B cell (primary cell): ENCODE data around the gene PHACTR3. TPM values are rescaled to one million over a fixed set of nuclear protein-coding genes. Genes with fewer than 3 reads are reported as not detected.
"Not testable (repeated sequence)": the region's sequence is repeated elsewhere in the genome, so short reads cannot be mapped to it uniquely, and the experiment has no call there.

Experiments used
- ATAC-seq: fragments of 200-7000 bp; cut with Tn5 transposase; one replicate; pipeline ENCODE4 v1.10.0; 2021; ENCODE audit warnings: low read depth, mild to moderate bottlenecking, moderate number of reproducible peaks, moderate library complexity
- CTCF ChIA-PET: fragments of 350-600 bp; sonication (Branson Sonifier 250); formaldehyde crosslinking; loops from one replicate; lab custom pipeline; 2021; ENCODE audit warnings: antibody characterized with exemption, inconsistent platforms; lab: Charles Lee
- POLR2A ChIA-PET: fragments of 350-600 bp; sonication (Branson Sonifier 250); formaldehyde crosslinking; loops from one replicate; lab custom pipeline; 2021; ENCODE audit warnings: antibody characterized with exemption; lab: Charles Lee
- DNase-seq: peaks from one replicate; pipeline ENCODE4 v3.0.0; 2013
- H2AFZ ChIP-seq: 2 replicates; pipeline ENCODE4 v1.6.1; 2012; ENCODE audit warnings: mild to moderate bottlenecking, low read depth, low read length; ENCODE audit not compliant: insufficient read depth, poor library complexity, severe bottlenecking
- H3K27ac ChIP-seq, 2 donors: 1 replicate in 1 of 2; 2 replicates in 1 of 2; pipeline ENCODE4 v1.5.1; 2012 to 2013; ENCODE audit warnings: low read length in 2 of 2, mild to moderate bottlenecking in 2 of 2, moderate library complexity in 1 of 2
- H3K27me3 ChIP-seq, 4 experiments: fragments of 200-600 bp in 1 of 4; sonication (generic) in 1 of 4; replicated peaks in 1 of 4; 1 replicate in 2 of 4; 2 replicates in 2 of 4; pipeline versions ENCODE4 v1.6.1 to v1.7.0; 2013 to 2016; ENCODE audit warnings: low read length in 3 of 4, mild to moderate bottlenecking in 2 of 4, mixed read lengths in 1 of 4, moderate library complexity in 1 of 4; ENCODE audit not compliant: insufficient read depth in 4 of 4, control insufficient read depth in 3 of 4; ENCODE audit errors: control extremely low read depth in 1 of 4
- H3K36me3 ChIP-seq, 2 experiments: replicated peaks in 1 of 2; 1 replicate in 1 of 2; 2 replicates in 1 of 2; pipeline versions ENCODE4 v1.6.1 to v1.7.1; 2013; ENCODE audit warnings: low read length in 1 of 2; ENCODE audit not compliant: insufficient read depth in 2 of 2, control insufficient read depth in 1 of 2; ENCODE audit errors: control extremely low read depth in 1 of 2, extremely low read depth in 1 of 2
- H3K4me1 ChIP-seq, 2 donors: fragments of 200-600 bp in 1 of 2; sonication (generic) in 1 of 2; 1 replicate in 1 of 2; 2 replicates in 1 of 2; pipeline versions ENCODE4 v1.5.1 to v1.6.1; 2013 to 2017; ENCODE audit warnings: low read length in 2 of 2; ENCODE audit not compliant: control insufficient read depth in 2 of 2, insufficient read depth in 2 of 2
- H3K4me2 ChIP-seq: replicated peaks from 2 replicates; pipeline ENCODE3; 2012; ENCODE audit warnings: mild to moderate bottlenecking, low read depth, low read length; ENCODE audit not compliant: poor library complexity, severe bottlenecking
- H3K4me3 ChIP-seq, 5 experiments: fragments of 200-600 bp in 1 of 5; sonication (generic) in 1 of 5; 1 replicate in 3 of 5; 2 replicates in 2 of 5; pipeline versions ENCODE4 v1.5.1 to v1.7.0; 2011 to 2016; ENCODE audit warnings: low read length in 4 of 5, mild to moderate bottlenecking in 4 of 5, low read depth in 2 of 5, control low read depth in 1 of 5, moderate library complexity in 1 of 5; ENCODE audit not compliant: insufficient read depth in 1 of 5; ENCODE audit errors: control extremely low read depth in 1 of 5, extremely low read depth in 1 of 5
- H3K79me2 ChIP-seq: fragments of 200-600 bp; sonication (generic); one replicate; pipeline ENCODE4 v1.6.0; 2016; ENCODE audit warnings: low read length; ENCODE audit not compliant: control insufficient read depth, insufficient read depth
- H3K9ac ChIP-seq: fragments of 200-600 bp; sonication (generic); 2 replicates; pipeline ENCODE4 v1.6.1; 2017; ENCODE audit warnings: mild to moderate bottlenecking, low read length, moderate library complexity
- H3K9me3 ChIP-seq, 3 donors: one replicate each; pipeline versions ENCODE4 v1.6.1 to v1.7.1; 2013; ENCODE audit warnings: low read length in 2 of 3; ENCODE audit not compliant: control insufficient read depth in 2 of 3, insufficient read depth in 1 of 3; ENCODE audit errors: control extremely low read depth in 1 of 3
- H4K20me1 ChIP-seq: 2 replicates; pipeline ENCODE4 v1.6.0; 2012; ENCODE audit warnings: mild to moderate bottlenecking, low read length; ENCODE audit not compliant: insufficient read depth, control insufficient read depth, poor library complexity, severe bottlenecking
- H3K27ac Mint-ChIP-seq: one replicate; pipeline ENCODE4 v1.8.0; 2021; ENCODE audit warnings: mixed read lengths
- H3K27me3 Mint-ChIP-seq: one replicate; pipeline ENCODE4 v1.8.0; 2021; ENCODE audit warnings: mixed read lengths
- H3K4me1 Mint-ChIP-seq: one replicate; pipeline ENCODE4 v1.8.0; 2021; ENCODE audit warnings: mixed read lengths
- H3K4me3 Mint-ChIP-seq: one replicate; pipeline ENCODE4 v1.8.0; 2021; ENCODE audit warnings: mixed read lengths
- H3K9me3 Mint-ChIP-seq: one replicate; pipeline ENCODE4 v1.8.0; 2022; ENCODE audit warnings: mixed read lengths; ENCODE audit not compliant: insufficient read depth
- CTCF ChIP-seq: fragments of 200-600 bp; IDR thresholded peaks from one replicate; pipeline ENCODE4 v1.8.0; 2022; ENCODE audit warnings: antibody characterized with exemption, mild to moderate bottlenecking
- EZH2 ChIP-seq: IDR thresholded peaks from 2 replicates; pipeline ENCODE4 v1.6.1; 2012; ENCODE audit warnings: borderline replicate concordance, low read depth, mild to moderate bottlenecking, moderate library complexity, low read length; ENCODE audit not compliant: insufficient read depth, poor library complexity, severe bottlenecking
- WGBS: methylation state at CpG from one replicate; pipeline ENCODE4 v1.1.5; 2013; ENCODE audit warnings: missing lambda C conversion rate; ENCODE audit not compliant: insufficient coverage; 5-methylcytosine and 5-hydroxymethylcytosine counted together
- intact Hi-C: fragments of 100-400 bp; cut with micrococcal nuclease; formaldehyde crosslinking; loops from one replicate; pipeline ENCODE4 v1.10.0; 2022
- polyA minus RNA-seq: library from RNA; depleted of rRNA, polyadenylated mRNA; stranded (reverse); fragments of >200 nt; gene quantifications from 2 replicates; pipeline ENCODE4 v1.2.3, GENCODE V29; 2012
- polyA plus RNA-seq: library from polyadenylated mRNA; depleted of rRNA; stranded (reverse); fragments of >200 nt; gene quantifications from 2 replicates; pipeline ENCODE4 v1.2.3, GENCODE V29; 2012
- total RNA-seq, 2 donors: library from RNA; stranded (reverse); fragments of 120-200 nt in 1 of 2; gene quantifications; 1 replicate in 1 of 2; 2 replicates in 1 of 2; pipeline versions ENCODE4 v1.2.3 to v1.2.4, GENCODE V29; 2013 to 2022

Gene PHACTR3
- total RNA-seq (not detected in 2 replicates), polyA plus RNA-seq (not detected in 2 replicates), polyA minus RNA-seq (not detected in 2 replicates)
- 0.28 TPM for total RNA-seq (2013)

- H3K27ac ChIP-seq: no peak within 1 kb of the TSS
- Mint-ChIP-seq H3K27me3 (peaks cover 58% of the 10 kb centered on the region), H3K4me1 (peaks cover 1% of the 10 kb centered on the region), H3K4me3 (no peak within 1 kb of the TSS), H3K9me3 (no peaks in the 10 kb centered on the region), H3K27ac (no peak within 1 kb of the TSS)
- TF ChIP-seq EZH2 (no peak), CTCF (no peak)
- H3K36me3 ChIP-seq: no peaks in the 10 kb centered on the region
- DNase-seq (no peak), ATAC-seq (no peak)
- H3K4me2 ChIP-seq: no peak within 1 kb of the TSS
- H3K9me3 ChIP-seq: peaks cover 0 to 6% (median 0%) of the 10 kb centered on the region in 3 donors
- WGBS: 9% methylated on average over 29 of the region's 40 CpGs
- H3K4me3 ChIP-seq: no peak within 1 kb of the TSS
- POLR2A ChIA-PET: no interaction called here
- H2AFZ ChIP-seq: no peak within 1 kb of the TSS
- intact Hi-C loops: no loop called here
- peaks cover 0 to 30% (median 2%) of the 10 kb centered on the region in 4 experiments for H3K27me3 ChIP-seq
- no peaks in the 10 kb centered on the region for H4K20me1 ChIP-seq
- no peak within 1 kb of the TSS for H3K9ac ChIP-seq
- CTCF ChIA-PET: no interaction called here
- no peaks in the 10 kb centered on the region for H3K79me2 ChIP-seq
- no peaks in the 10 kb centered on the region for H3K4me1 ChIP-seq
These were observed at the start of gene PHACTR3 for GRCh38 chr20:59603781-59604541. Gene PHACTR3 (plus strand): TSS chr20:59604540. CDS start chr20:59605015, 475 bp downstream.

- H3K27me3 ChIP-seq, POLR2A ChIA-PET, H3K79me2 ChIP-seq, H3K4me3 Mint-ChIP-seq, DNase-seq, ATAC-seq, H3K9me3 Mint-ChIP-seq, H3K9me3 ChIP-seq, H3K4me3 ChIP-seq, H2AFZ ChIP-seq, H3K4me1 Mint-ChIP-seq, H3K27ac ChIP-seq, H3K36me3 ChIP-seq, H3K4me2 ChIP-seq, H3K9ac ChIP-seq, H3K27me3 Mint-ChIP-seq, H3K27ac Mint-ChIP-seq, intact Hi-C loops, H4K20me1 ChIP-seq, H3K4me1 ChIP-seq: not testable (repeated sequence)
- WGBS: 89% methylated on average over 21 of the region's 26 CpGs
- CTCF ChIA-PET: interaction anchor here (1.0 kb wide), 1 partner anchor 12 kb away, joined by 3 read pairs; no protein-coding TSS in a partner anchor
These were observed 46.4 kb upstream of the PHACTR3 start for GRCh38 chr20:59557733-59558529.
